GM10847 (cell line): ENCODE measurements around the gene SPEF2.

ENCODE experiments used
- POLR2A ChIP-seq: IDR thresholded peaks from 2 replicates; pipeline ENCODE4 v1.6.1; 2011; ENCODE audit not compliant: insufficient read length; ENCODE audit errors: extremely low read depth

The SPEF2 gene

DNA sequence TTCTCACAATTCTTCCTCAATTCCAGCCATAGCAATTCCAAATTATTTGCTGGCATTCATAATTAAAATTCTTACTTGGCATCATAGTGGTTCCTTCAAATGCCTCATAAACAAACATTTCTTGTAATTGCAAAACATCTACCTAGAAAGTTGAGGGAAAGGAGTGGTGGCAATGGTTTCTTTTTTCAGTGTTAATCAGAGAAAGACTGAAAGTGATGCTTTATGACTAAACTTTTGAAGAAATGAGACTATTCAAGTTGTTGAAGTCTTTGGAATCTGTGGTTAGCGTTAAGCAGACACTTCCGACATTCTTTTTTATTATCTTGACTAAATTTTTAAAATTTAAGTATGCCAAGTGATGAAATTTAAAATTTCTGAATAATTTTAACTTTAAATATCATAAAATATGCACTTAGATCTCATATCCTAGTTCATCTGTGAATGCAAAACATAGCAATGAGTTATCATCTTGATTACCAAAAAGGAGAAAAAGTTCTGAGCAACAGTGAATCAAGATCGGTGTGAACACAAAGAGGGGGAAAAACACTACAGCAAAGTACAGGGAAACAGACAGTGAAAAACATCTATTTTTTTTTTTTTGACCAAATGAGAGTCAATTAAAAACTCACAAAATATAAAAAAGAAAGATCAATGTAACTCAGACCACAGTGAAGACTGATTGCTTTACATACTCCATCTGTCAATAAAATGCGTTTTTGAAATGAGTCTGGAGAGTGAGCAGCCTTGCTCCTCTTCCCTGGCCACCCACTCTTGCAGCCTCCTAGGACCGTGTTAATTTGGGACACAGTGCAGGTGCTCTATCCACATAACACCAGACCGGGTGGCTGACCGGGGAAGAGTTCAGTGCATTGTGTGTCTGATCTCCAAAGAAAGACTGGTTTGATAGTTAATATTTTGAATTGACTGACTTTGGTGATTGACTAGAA is 218.4 kb downstream of the SPEF2 start:
- no peak for TF ChIP-seq POLR2A

DNA sequence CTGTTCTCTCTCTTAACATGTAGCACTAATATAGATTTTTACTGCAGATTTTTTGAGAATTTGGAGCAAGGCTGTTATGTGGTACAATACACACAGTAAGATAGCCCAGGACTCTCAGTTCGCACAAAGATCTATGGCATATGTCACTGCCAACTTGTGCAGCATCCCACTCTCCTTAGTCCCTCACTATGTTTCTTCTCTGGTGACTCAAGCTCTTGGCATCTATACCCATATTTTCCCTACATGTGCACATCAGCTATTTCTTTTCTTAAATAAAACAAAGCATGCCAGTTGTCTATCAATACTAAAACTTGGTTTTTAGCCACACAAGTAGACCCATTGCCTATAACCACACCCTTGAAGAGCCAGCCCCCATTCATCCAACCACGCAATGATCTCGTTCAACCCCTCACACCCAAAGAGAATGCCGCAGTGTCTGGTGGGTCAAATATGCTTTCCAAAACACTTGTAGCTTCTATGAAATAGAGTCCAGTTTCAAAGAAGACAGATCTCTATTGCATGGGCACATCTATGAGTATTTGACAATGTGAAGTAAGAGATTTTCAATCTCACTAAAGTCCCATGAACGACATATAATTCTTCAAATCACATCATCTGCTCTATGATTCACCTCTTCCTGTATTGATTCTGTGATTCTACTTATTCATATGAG is 220.8 kb downstream of the SPEF2 start:
- TF ChIP-seq POLR2A: no peak

DNA sequence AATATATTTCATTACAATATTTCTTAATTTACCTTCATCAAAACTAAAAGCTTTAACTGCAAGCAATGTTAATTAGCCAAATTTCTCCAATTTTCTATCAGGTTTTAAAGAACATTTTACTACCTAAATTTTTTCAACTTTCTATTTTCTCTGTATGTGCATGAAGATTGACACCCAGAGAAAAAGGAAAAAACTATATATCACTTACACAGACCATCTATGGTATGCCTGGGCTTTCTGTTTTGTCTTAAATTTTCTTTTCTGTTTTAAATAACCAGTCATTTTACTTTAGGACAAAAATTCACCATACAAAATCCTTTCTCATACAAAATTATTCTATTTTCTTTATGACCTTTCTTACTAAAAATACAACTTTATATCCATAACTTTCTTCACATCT is 225.2 kb downstream of the SPEF2 start:
- TF ChIP-seq POLR2A: no peak

DNA sequence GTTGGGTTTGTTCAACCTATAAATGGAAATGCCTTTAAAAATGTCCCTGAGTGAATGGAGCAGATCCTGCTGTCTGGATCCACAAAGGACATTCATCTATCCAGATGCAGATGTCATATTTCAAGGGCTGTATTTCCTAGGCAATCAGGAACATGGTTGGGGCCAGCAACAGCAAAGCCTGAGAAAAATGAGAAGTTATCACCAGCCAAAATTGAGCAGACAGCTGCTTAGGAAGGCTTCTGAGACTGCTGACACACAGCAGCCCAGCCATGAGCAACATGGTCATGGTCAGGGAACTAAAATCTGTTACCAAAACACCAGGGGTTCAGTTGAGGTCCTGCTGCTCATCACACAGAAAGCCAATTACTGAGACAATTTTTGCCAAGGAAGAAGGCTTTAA is 229.8 kb downstream of the SPEF2 start:
- TF ChIP-seq POLR2A: no peak

DNA sequence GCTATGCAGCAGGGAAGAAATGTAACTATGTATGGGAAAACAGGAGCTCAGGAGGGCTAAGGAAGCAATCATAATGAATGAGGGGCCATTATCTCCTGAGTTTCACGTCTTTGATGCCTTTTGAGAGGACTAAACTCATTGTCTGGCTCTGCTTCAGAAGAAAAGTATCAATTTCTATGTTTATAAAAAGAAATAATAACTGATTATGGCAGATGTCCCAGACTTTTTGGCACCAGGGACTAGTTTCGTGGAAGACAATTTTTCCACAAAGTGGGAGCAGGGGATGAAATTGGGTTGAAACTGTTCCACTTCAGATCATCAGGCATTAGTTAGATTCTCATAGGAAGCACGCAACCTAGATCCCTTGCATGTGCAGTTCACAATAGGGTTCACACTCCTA is 230.3 kb downstream of the SPEF2 start:
- no peak for TF ChIP-seq POLR2A

DNA sequence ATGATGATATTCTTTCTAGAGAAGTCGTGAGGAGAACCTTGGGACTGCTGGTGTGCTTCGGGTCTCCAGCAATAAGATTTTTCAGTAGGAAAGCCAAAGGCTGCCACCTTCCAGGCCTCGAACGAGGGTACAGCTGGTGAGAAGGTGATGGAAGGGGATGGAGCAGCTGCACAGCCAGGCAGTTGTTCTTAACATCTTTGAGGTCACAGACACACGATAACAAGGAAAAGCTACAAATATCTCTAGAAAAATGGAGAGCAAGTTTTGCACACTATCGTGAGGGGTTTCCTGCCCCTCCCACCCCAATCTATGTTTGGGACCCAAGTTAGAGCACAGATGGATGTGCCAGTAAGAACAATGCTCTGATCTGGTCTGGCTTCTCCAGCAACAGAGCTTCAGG is 232.2 kb downstream of the SPEF2 start:
- TF ChIP-seq POLR2A: no peak

DNA sequence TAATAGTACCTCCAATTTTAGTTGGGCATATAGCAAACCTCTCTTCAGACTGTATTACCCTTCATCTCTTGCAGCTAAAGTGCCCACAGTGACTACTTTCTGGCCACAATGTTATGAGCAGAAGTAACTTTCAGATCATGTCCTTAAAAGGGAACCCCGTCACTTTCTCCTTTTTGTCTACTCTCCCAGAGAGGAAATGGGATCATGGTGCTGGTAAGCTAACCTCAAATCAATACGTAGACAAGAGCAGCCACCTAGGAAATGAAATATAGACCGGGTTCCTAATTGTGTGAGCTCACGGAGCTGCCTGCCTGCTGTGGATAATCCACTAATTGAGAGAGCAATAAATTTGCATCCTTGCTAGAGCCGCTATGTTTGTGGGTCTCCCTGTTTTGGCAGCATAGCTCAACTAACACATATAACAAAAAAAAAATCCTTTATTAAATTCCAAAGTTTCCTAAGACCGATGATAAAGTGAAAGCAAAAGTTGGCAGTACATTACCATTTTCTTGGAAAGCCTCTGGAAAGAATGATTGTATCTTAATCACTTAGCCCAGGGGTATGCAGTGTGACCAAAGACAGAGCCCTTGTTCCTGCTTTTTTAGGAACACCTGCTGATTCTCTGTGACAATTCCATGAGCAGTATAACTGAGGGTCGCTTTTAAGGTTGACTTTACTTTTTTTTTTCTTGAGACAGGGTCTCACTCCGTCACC is 233.5 kb downstream of the SPEF2 start:
- TF ChIP-seq POLR2A: no peak

DNA sequence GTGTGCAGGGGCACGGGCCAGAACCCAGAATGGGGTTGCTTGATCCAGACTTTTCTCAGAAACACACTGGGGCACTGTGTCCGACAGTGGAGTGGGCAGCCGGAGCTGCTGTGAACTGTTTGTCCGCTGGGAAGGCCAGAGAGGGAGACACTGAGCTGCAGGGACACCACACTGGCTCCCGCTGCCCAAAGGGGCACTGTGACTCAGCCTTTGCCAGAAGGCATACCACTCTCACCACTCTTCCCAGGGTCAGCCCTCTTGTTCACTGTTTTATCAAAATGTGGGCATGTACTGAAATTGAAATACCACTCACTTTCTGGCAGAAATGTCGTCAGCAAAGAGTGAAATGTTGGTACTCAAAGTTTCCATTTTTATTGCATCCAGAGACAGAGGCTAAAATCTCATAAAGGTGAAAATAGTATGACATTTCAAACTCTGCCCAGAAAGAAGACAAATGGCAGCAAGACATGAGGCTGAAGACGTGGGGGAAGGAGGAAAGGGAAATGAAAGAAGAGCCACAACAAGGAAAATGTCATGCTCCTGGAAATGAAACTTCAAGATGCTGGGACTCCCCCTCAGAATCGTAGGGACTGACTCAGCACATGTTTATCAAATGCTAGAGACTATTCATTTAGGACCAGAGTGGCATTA is 234.5 kb downstream of the SPEF2 start:
- no peak for TF ChIP-seq POLR2A

DNA sequence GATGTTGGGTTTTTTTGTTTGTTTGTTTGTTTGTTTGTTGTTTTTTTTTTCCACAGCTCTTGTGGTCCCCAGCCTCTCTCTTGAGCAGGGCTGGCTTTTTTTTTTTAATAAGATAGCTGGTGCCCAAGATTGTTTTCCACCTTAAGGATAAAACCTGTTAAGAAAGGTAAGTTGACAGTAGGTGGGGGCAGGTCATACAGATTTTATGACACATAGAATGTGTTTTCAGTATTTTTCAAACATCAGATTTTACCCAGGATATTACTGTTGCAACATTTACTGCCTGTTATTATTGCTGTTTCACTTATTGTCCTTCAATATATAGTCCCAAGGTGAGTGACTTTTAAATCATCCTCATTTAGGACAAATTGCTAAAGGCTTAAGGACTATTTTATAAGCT is 235.1 kb downstream of the SPEF2 start:
- TF ChIP-seq POLR2A: no peak

DNA sequence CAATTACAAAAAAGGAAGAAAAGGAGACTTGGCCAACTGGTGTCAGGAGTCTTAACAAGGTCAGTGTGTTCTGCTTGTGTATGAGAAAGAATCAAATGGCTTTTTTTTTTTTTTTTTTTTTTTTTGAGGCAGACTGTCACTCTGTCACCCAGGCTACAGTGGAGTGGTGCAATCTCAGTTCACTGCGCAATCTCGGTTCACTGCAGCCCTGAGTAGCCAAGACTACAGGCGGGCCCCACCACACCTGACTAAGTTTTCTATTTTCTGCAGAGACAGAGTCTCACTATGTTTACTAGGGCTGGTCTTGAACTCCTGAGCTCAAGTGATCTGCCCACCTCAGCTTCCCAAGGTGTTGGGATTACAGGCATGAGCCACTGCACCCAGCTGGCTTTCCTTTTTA is 236.0 kb downstream of the SPEF2 start:
- TF ChIP-seq POLR2A: no peak

DNA sequence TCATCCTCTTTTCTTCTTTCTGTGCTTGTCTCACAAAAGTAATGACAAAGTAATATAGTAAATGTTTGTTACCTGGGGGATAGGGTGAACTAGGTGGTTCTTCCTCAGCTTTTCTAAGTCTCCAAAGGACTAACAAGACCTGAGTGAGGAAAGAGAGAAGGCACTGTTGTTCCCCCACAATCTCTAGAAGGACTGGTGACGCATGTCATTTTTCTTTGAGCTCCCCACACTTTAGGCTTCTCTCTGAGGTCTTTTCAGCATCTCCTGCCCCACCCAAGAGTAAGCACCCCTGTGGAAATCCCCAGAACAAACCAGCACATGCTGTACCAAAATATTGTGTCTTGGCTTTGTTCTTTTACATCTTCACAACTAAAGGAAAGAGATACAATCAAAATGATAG is 236.6 kb downstream of the SPEF2 start:
- TF ChIP-seq POLR2A: no peak

DNA sequence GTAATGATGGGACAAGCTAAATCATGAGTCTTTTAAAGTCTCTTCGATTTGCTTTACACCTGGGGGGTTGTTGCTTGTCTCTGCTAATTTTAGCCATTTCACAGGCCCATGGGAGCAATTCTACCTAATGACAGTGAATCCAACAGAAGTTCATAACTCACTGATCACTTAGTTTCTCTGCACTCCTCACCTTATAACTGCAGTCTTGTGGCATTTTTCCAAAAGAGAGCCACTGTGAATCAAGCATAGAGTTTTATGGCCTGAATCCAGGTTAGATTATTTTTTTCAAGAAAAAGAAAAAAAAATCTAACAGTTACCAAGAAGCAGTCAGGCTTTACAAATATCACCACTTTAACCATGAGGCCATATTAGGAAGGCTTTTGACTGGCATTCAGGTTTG is 237.5 kb downstream of the SPEF2 start:
- no peak for TF ChIP-seq POLR2A

DNA sequence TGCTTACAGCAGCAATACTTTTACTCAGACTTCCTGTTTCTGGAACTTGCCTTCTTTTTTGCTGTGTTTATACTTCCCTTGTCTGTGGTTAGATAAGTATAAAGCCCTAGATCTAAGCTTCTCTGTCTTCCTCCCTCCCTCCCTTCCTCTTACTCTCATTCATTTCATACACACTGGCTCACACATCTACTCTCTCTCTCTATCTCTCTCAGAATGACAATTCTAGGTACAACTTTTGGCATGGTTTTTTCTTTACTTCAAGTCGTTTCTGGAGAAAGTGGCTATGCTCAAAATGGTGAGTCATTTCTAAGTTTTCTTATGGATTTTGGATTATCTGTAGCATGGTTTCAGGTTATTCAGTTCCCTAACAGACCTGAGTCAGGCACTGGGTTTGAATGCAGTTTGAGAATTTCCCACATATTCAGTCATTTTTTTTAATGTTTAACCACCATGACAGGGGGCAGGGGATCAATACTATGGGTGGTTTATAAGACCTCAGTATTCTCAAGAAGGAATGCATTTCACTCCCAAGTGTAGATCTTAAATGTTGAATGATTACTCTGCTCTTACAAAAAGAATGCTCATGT is 239.2 kb downstream of the SPEF2 start, which contains the start of gene IL7R:
Gene IL7R (plus strand): TSS at position 127 of the 587 bp plus-strand sequence. CDS start 87 bp downstream, at position 214.
- TF ChIP-seq POLR2A: no peak

DNA sequence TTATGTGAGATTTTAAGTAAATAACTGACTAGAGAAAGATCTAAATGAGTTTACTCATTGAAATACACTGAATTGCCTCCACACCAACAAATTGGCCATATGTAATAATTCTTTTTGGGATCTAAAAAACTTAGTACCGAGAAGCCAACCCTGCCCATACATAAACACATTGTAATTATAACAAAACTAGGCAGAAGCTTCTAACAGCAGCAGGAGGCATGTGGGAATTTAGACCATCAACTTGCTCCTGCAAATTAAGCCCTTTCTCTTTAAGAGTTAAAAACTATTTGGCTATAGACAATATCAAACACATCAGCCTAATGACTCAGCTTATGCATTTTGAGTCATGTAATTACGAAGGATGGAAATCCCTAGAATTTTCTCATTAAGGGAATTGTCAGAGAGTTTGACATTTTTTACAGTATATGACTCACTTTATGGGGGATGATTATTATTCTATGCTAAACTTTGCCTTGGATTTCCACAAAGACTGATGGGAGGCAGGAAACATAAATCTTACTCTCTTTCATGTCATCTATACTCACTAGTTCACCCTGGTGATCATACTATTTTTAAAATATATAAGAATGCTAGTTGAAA is 240.0 kb downstream of the SPEF2 start:
- no peak for TF ChIP-seq POLR2A
